Ishikawa (cell line): ENCODE measurements around the gene COL20A1.

ENCODE experiments used
- CREB1 ChIP-seq: IDR thresholded peaks from 2 replicates; pipeline ENCODE4 v1.6.1; 2012; ENCODE audit warnings: low read depth
- RAD21 ChIP-seq: IDR thresholded peaks from 2 replicates; pipeline ENCODE4 v1.6.1; 2012; ENCODE audit warnings: low read depth
- TEAD4 ChIP-seq: IDR thresholded peaks from 2 replicates; pipeline ENCODE4 v1.6.1; 2012

- TF ChIP-seq RAD21, result no peak
- no peak for TF ChIP-seq CREB1
- TF ChIP-seq TEAD4, result no peak
Observed at GRCh38 chr20:63261060-63261794, 31.8 kb upstream of the COL20A1 start.
